GM12872 (cell line): ENCODE measurements around the gene CA5A.

Experiments
- CTCF ChIP-seq: IDR thresholded peaks from 3 replicates; pipeline ENCODE4 v1.5.1; 2011; ENCODE audit warnings: low read depth, mild to moderate bottlenecking, low read length, moderate library complexity; ENCODE audit not compliant: insufficient read depth

Gene CA5A

DNA sequence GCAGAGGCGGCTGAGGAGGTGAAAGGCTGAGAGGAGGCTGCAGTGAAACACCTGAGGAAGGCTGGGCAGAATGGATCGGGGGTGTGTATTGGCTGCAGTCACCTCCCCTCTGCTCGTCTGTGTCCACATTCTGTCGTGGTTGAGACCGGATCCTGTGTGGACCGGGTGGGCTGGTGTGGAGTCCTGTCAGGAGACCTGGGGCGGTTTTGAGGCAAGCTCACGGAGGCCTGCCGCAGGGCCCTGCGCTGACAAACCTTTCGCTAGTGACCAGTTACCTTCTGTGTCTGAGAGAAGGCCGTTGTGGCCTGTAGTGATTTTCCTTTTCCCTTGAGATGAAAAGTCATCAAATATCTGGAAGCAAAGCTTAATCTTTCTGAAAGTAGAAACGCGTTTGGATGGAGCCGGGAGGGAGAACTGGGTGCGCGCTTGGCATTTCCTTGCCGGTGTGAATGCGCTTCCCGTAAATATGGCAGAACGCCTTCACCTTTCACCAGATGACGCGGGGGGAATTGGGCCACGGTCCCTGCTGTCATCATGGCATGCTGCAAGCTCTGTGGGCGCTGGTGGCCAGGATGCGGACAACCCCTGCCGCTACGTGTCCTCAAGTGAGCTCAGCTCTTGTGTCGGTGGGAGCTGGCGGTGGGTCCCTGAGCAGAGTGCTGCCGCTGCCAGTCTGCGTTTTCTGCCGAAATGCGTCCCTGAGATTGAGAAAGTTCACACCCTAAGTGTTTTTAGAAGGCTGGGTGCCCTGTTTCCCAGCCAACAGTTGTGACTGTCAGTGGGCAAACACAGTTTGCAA lies 21.2 kb upstream of the CA5A start:
- no peak for TF ChIP-seq CTCF

- peak; percentile 60 for TF ChIP-seq CTCF
Measured at GRCh38 chr16:87956365-87957231, 20.3 kb upstream of the CA5A start.

- TF ChIP-seq CTCF, result no peak
Measured at GRCh38 chr16:87956098-87956364, 19.7 kb upstream of the CA5A start.

- no peak for TF ChIP-seq CTCF
Measured at GRCh38 chr16:87955302-87956097, 19.2 kb upstream of the CA5A start.

DNA sequence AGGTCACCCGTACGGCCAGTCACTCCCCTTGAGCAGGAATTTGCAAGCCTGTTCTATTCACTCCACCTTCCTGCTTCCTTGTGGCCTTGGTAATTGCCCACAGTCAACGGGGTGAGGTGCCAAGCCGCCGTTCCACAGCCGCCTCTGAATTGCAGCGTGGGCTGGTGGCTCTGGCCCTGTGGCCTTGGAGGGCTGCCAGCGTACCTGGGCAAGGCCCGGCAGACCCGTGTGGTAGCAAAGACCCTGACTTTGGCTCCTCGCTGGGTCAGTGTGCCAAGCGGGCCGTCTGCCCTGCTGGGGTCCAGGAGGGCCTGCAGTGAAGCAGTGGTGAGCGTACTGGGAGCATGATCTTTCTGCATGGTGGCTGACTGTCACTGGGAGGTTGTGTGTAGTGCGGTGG lies 18.5 kb upstream of the CA5A start:
- no peak for TF ChIP-seq CTCF

DNA sequence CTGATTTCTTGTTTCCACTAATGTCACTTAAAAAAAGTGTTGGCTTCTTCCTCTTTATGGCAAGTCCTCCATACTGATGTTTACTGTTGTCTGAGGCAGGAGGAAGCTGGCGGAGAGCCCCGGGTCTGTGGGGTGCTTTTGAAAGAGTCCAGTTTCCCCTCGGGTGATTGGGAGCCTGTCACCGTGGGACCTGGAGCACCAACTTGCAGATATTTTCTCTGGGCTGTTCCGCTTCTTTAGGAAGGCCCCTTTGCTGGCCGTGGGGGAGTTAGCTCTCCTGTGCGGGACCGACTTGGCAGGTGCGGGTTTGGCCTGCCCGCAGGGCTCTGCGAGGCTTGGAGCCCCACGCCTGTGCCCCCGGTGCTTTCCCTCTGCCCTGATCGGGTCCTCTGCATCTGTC lies 18.0 kb upstream of the CA5A start:
- TF ChIP-seq CTCF, result no peak

DNA sequence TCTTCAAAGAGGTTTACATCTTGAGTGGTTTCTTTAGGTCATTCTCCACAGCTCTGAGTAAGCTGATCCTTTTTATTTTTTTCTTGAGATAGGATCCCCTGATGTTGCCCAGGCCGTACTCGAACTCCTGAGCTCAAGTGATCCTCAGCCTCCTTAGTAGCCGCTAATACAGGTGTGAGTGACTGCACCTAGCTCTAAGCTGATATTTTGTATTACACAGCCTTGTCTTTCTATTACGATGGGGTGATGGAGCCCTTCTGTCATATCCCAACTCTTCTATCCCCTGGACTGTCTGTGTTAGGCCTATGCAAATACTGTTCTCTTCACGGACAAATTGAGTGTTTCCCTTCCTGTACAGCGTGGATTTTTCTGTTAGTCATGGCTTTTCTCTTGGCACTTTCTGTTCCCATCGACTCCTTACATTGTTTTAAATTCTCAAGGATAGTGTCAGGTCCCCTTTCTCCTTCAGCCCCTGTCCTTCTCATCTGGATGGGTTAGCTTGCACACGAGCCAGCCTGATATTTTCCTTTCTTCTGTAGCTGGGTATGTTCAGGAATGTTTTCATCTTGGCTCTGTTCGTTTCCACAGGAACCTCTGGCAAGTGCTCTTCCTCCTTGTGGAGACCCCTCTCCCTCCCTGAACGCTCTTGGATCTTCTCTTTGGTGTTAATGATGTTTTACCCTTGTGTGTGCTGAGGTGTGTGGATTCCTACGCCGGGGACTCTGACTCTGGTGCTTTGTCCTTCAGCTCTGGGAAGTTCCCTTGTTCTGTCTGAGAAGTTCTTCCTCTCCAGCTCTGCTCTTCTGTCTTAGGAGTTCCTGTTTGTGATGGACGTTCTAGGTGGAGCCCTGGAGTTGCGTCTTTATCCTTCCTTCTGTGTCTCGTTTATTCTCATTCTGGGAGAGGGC lies 17.2 kb upstream of the CA5A start:
- TF ChIP-seq CTCF, result no peak
